H7 (cell line): ENCODE data around the gene UBE2F. TPM values are rescaled to one million over a fixed set of nuclear protein-coding genes. Genes with fewer than 3 reads are reported as not detected.
"Not testable (repeated sequence)": the region's sequence is repeated elsewhere in the genome, so short reads cannot be mapped to it uniquely, and the experiment has no call there.

Source experiments
- DNase-seq: peaks from one replicate; pipeline ENCODE4 v3.0.0; 2012
- H3K27me3 ChIP-seq: 2 replicates; pipeline ENCODE4 v1.6.0; 2011; ENCODE audit warnings: mild to moderate bottlenecking, low read length; ENCODE audit not compliant: control insufficient read depth, insufficient read depth
- H3K36me3 ChIP-seq: replicated peaks from 2 replicates; pipeline ENCODE4 v1.5.1; 2011; ENCODE audit warnings: low read length; ENCODE audit not compliant: control insufficient read depth, insufficient read depth
- H3K4me3 ChIP-seq: 2 replicates; pipeline ENCODE4 v1.5.1; 2011; ENCODE audit warnings: low read depth, mild to moderate bottlenecking, control low read depth, low read length, moderate library complexity; ENCODE audit not compliant: insufficient read depth
- total RNA-seq: library from RNA; depleted of rRNA; stranded (reverse); fragments of >200 nt; shearing (Covaris generic); gene quantifications from 2 replicates; pipeline ENCODE4 v1.2.3, GENCODE V29; 2014

The UBE2F gene
- total RNA-seq, 1 experiment from 2014 or later = 54.8 TPM

DNA sequence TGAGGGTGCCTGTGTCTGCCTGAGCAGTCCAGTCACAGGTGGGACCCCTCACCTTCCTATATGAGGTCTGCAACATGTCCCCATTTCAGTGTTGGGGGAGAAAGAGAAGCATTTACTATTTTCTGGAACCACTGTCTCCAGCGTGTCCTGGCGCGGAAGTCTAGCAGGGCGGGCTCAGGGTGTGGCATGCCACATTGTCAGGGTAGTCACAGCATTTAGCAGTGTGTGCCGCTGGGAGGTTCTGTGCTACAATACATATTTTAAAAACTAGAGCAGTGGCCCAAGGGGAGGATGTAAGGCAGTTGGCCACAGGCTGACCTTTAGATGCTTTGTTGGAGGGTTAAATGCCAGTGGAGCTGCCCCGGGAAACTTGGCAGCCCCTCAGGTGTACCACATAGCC lies 12.5 kb downstream of the UBE2F start:
- no peak for DNase-seq
- H3K27me3 ChIP-seq = no peaks in the 10 kb centered on the region
- H3K4me3 ChIP-seq = no peak overlapping the region
- peaks cover 2% of the 10 kb centered on the region for H3K36me3 ChIP-seq

DNA sequence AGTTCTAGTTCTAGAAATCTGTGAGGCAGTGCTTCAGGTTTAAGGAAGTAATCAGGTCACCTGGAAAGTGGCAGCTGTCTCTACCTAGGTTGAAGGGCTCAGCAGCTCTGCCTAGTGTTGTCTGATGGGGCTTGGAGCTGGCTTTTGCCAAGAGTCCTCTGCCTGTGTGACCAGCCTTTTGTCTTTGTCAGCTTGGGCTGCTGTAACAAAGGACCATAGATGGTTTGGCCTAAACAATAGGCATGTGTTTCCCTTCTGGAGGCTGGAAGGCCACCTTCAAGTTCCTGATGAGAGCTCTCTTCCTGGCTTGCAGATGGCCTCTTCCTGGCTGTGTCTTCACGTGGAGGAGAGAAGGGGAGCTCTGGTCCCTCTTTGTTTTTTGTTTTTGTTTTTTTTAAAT lies 13.3 kb downstream of the UBE2F start:
- no peak overlapping the region for H3K4me3 ChIP-seq
- no peak for DNase-seq
- peaks cover 2% of the 10 kb centered on the region for H3K36me3 ChIP-seq
- no peaks in the 10 kb centered on the region for H3K27me3 ChIP-seq

DNA sequence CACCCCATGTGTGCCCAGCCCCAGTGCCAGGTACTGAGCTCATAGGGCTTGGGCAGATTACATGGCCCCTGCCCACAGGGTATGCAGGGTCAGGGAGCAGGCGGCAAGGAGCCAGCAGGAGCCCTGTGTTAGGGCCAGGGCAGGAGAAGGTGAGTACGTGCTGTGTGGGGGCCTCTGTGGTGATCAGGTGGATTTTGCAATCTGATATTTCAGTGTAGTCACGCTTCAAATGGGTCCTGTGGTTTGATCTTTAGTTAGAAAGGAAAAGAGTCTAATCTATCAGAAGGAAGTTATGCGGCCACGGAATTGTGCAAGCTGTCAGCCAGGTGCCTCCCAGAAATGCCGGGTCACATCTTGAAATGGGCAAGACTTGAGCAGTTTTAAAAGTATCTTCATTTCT lies 13.9 kb downstream of the UBE2F start:
- no peaks in the 10 kb centered on the region; the same call in 1 of the 2 replicates for H3K36me3 ChIP-seq
- H3K27me3 ChIP-seq = no peaks in the 10 kb centered on the region
- H3K4me3 ChIP-seq = no peak overlapping the region
- DNase-seq = no peak

DNA sequence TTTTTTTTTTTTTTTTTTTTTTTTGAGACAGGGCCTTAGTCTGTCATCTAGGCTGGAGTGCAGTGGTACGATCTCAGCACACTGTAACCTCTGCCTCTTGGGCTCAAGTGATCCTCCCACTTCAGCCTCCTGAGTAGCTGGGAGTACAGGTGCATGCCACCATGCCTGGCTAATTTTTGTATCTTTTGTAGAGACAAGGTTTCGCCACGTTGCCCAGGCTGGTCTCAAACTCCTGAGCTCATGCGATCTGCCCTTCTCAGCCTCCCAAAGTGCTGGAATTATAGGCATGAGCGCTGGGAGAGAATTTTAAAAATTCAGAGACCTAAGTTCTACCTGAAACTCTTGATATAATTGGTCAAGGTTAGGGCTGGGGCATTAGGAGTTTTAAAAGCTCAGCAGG lies 14.8 kb downstream of the UBE2F start:
- not testable (repeated sequence) for DNase-seq, H3K36me3 ChIP-seq, H3K4me3 ChIP-seq, H3K27me3 ChIP-seq

DNA sequence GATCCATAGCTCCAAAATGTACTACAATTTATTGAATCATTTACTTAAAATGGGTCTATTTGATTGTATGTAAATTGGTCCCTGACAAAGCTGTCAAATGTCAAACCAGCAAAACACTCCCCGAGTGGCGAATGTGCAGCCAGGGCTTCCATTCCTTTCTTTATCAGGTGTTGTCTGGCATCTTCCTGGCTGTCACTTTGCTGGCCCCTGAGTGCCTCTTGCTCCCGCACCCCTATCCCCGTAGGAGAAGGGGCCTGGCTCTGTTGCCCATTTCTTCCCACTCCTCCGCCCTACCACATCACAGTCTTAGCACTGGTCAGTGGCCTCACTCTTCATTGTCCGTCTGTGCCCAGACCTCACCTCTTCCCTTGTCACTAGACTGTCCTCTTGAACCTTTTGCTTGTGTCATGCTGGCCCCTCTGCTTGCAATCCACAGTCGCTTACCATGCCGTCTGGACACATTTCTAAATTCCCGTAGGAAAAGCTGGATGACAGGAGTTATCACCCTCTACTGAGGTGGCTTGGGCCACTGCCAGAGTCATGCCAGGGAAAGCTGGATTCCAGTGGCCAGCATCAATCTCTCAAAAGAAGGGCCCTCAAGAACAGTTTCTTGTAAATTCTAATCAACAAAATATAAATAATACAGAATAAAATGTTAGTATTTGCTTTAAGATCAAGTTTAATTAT lies 15.4 kb downstream of the UBE2F start:
- no peak for DNase-seq
- Histone ChIP-seq H3K36me3 (no peaks in the 10 kb centered on the region; the same call in 1 of the 2 replicates), H3K4me3 (no peak overlapping the region)

DNA sequence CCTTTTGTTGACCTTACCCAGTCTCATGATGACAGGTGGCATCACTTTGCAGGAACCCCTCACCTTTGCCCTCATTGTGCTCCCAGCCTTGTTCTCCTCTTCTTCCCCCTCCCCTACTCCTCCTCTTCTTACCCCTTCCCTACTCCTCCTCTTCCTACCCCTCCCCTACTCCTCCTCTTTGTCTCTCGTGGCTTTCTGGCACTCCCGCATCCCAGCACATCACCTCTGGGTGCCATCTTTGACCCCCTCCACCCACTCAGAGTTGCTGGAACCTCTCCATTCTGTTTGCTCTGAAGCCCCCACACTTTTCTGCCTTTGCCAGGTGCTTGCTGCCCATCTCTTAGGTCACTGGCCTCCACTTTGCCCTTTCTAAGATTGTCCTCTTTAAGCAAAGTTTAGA lies 17.1 kb downstream of the UBE2F start:
- no peaks in the 10 kb centered on the region for H3K27me3 ChIP-seq
- no peak overlapping the region for H3K4me3 ChIP-seq
- DNase-seq = no peak
- H3K36me3 ChIP-seq = no peaks in the 10 kb centered on the region

More for the DNA sequence above, 15.4 kb downstream of the UBE2F start:
- no peaks in the 10 kb centered on the region for H3K27me3 ChIP-seq

DNA sequence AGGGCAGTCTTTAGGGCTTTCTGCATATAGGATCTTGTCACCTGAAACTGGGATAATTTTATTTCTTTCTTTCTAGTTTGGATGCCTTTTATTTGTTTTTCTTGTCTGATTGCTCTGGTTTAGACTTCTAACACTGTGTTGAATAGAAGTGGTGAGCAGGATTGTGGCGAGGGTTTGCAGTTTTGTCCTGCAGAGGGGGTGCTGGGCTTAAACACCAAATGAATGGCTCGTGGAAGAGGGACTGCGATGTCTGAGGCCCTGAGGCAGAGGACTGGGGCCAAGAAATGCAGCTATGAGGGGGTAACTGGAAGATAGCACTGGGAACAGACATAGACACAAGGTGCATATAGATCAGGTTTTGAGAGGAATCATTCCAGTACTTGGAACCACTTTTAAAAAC lies 20.5 kb downstream of the UBE2F start:
- Histone ChIP-seq H3K27me3 (no peaks in the 10 kb centered on the region), H3K4me3 (no peak overlapping the region), H3K36me3 (no peaks in the 10 kb centered on the region; the same call in 1 of the 2 replicates)
- no peak for DNase-seq

DNA sequence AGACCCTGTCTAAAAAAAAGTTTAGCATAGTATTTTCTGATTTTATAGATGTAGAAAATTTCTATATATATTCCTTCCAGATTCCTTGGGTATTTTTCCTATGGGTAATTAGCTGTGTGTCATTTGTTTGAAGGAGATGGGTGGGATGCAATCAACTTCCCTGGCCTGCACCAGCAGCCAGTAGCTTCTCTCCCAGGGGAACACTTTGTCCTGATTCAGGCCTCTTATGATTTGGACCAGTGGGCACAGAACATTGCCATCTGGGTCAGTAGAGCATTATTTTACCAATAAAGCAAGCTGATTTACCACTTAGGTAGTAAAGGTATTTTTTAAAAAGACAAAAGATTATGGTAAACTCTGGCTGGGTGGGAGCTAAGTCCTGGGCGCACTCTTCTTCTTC lies 26.9 kb downstream of the UBE2F start:
- Histone ChIP-seq H3K27me3 (no peaks in the 10 kb centered on the region), H3K4me3 (no peak overlapping the region)
- no peak for DNase-seq

DNA sequence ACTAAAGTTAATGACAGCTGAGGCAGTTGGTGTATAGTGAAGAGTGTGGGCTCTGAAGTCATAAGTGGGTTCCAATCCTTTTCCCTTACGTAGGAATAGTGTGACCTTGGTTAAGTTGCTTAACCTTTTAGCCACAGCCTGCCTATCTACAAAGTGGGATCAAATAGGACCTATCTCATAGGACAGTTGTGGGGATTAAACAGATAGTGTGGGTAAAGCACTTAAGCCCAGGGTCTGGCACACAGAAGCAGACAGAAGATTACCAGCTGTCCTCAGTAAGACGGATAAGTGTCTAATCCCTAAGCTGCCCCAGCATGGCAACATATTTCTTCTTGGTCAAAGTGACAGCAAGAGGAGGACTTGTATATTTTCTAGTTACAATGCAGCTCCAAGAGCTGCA lies 28.2 kb downstream of the UBE2F start:
- no peak for DNase-seq
- Histone ChIP-seq H3K27me3 (no peaks in the 10 kb centered on the region), H3K4me3 (no peak overlapping the region), H3K36me3 (peaks cover 2% of the 10 kb centered on the region)

More for the DNA sequence above, 26.9 kb downstream of the UBE2F start:
- peaks cover 2% of the 10 kb centered on the region for H3K36me3 ChIP-seq

DNA sequence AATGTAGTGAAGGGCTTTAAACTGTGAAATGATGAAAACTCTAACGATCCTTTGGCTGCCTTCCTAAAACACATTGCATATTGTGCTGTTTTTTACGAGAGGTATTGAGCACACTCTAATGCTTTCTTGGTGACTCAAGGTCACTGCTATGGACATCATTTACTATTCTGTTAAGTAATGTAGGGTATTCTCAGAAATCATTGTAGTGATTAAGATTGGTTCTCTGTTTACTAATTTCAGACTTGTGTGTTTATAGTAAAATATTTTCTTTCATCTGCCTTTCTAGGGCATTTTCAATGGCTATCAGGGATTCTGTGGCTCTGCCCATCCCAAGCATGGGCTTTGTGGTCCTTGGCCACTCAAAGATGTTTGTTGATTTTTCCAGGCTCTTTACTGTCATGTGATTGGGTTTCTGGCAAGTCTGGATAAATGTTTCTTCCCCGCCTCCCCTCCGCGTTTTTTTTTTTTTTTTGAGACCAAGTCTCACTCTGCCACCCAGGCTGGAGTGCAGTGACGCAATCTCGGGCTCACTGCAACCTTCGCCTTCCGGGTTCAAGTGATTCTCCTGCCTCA lies 29.3 kb downstream of the UBE2F start:
- no peak for DNase-seq
- Histone ChIP-seq H3K27me3 (no peaks in the 10 kb centered on the region), H3K4me3 (no peak overlapping the region), H3K36me3 (peaks cover 2% of the 10 kb centered on the region)

DNA sequence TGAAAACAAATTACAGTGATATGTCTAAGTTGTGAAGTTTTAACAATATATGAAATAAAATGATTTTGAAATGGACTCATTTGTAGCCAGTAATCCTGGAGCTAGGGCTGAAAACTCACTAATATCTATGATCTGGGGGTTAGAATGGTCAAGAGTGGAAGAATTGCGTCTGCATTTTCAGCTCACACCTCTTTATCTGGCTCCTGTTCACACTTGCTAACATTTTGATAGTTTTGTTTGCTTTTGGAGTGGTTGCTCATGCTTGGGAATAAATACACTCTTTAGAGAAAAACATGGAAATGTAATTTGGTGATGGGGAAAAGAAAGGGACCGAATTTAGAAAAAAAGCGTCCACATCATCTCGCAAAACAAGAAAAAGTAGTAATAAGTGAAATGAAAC lies 30.7 kb downstream of the UBE2F start:
- Histone ChIP-seq H3K36me3 (peaks cover 2% of the 10 kb centered on the region), H3K27me3 (no peaks in the 10 kb centered on the region), H3K4me3 (no peak overlapping the region)
- DNase-seq = no peak

DNA sequence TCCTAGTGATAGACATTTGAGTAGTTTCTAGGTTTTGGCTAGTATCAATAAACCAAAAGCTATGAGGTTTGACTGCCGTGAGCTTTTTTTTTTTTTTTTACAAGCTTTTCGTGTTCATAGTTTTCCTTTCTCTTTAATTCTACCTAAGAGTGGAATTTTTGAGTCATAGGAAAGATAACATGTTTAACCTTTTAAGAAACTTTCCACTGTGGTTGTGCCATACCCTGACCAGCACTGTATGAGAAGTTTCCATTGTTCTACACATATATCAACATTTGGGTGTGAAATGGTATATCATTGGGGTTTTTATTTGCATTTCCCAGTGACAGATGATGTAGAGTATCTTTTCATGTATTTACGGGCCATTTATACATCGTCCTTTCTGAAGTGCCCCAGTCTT lies 31.7 kb downstream of the UBE2F start:
- Histone ChIP-seq H3K4me3 (no peak overlapping the region), H3K27me3 (no peaks in the 10 kb centered on the region), H3K36me3 (peaks cover 2% of the 10 kb centered on the region)
- DNase-seq = no peak

DNA sequence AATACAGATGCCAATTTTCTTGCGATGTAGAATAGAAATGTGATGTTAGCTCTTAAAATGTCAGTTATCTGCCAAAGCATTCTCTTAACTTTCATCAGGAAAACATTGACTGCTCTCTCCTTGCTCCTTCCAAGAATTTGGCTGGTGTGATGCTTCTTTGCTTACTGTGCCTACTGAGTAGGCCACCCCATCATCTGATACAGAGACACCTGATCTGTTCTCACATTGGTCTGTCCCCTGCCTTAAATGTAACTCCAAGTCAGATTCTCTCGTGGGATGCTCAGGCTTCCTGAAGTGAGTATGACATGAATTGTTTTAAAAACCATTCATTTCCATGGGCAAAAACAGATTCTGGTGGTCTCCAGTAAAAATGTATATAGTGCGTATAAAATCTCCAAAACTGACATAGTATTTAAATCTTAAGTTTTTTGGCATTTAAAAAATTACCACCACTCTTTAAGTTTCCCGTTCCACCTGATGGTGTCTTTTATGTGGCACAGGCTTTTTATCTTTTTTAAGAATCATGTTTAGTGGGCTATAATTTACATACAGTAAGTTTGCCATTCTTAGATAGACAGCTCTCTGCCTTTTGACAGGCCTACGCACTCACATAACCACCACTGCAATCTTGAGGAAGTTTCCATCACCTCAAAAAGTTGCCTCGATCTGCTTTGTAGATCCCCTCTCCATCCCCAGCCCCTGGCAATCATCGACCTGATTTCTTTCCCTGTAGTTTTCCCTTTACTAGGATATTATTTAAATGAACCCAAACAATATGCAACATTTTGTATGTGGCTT lies 36.6 kb downstream of the UBE2F start:
- no peak for DNase-seq

DNA sequence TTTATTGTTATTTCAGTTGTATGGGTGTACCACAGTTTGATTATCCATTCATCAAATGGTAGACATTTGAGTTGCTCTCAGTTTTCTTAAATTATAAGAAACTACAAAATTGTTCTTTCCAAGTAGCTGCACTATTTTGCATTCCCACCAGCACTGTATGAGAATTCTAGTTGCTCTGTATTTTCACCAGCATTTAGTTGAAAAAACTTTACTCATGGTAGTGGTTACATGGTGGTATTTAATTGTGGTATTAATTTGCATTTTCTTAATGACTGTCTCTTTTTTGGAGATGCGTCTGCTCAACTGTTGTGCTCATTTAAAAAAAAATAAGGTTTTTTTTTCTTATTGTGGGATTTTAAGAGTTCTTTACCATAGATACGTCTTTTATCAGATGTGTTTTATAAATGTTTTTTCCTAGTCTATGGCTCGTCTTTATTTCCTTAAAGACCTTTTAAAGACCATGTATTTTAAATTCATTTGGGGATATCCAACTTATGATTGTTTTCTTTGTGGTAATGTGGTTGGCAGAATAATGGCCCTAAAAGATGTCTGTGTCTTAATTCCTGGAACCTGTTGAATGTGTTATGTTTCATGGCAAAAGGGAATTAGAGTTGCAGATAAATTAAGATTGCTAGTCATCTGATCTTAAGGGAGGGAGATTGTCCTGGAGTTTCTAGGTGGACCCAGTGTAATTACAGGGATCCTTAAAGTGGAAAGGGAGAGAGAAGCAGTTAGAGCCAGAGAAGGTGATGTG lies 37.4 kb downstream of the UBE2F start:
- Histone ChIP-seq H3K27me3 (no peaks in the 10 kb centered on the region), H3K36me3 (no peaks in the 10 kb centered on the region), H3K4me3 (no peak overlapping the region)
- DNase-seq = no peak

More for the DNA sequence above, 36.6 kb downstream of the UBE2F start:
- Histone ChIP-seq H3K27me3 (no peaks in the 10 kb centered on the region), H3K4me3 (no peak overlapping the region), H3K36me3 (no peaks in the 10 kb centered on the region)
